BLaER1 treated with 17β-estradiol and CSF1 and Interleukin-3, amounts not matched to agents 10 nM and 100 nM (cell line): ENCODE data around the gene LCA5L.
"Not testable (repeated sequence)": the region's sequence is repeated elsewhere in the genome, so short reads cannot be mapped to it uniquely, and the experiment has no call there.

Experiments used
- H3K27ac ChIP-seq, 11 experiments: shearing (Covaris generic); formaldehyde crosslinking; 2 replicates each; pipeline ENCODE4 v1.8.1; 2022
- H3K27me3 ChIP-seq, 11 experiments: shearing (Covaris generic); formaldehyde crosslinking; 2 replicates each; pipeline ENCODE4 v1.8.1; 2022
- H3K36me3 ChIP-seq, 11 experiments: shearing (Covaris generic); formaldehyde crosslinking; 2 replicates each; pipeline ENCODE4 v1.8.1; 2022
- H3K4me1 ChIP-seq, 10 experiments: shearing (Covaris generic); formaldehyde crosslinking; 2 replicates each; pipeline ENCODE4 v1.8.1; 2022
- H3K4me2 ChIP-seq, 11 experiments: shearing (Covaris generic); formaldehyde crosslinking; 2 replicates each; pipeline ENCODE4 v1.8.1; 2022
- H3K4me3 ChIP-seq, 10 experiments: shearing (Covaris generic); formaldehyde crosslinking; 2 replicates each; pipeline ENCODE4 v1.8.1; 2022
- H3K9ac ChIP-seq, 11 experiments: shearing (Covaris generic); formaldehyde crosslinking; 2 replicates each; pipeline ENCODE4 v1.8.1; 2022
- H3K9me3 ChIP-seq, 11 experiments: shearing (Covaris generic); formaldehyde crosslinking; replicated peaks in 1 of 11; 2 replicates each; pipeline ENCODE4 v1.8.1; 2022
- H4K20me1 ChIP-seq, 11 experiments: shearing (Covaris generic); formaldehyde crosslinking; 2 replicates each; pipeline ENCODE4 v1.8.1; 2022
- Cebpa-rat ChIP-seq, 11 experiments: shearing (Covaris generic); IDR thresholded peaks; 2 replicates each; pipeline ENCODE4 v1.8.1; 2022

Gene LCA5L

GRCh38 chr21:39441502-39442475 is 3.8 kb downstream of the LCA5L start:
- Histone ChIP-seq H3K9me3 (no peaks in the 10 kb centered on the region), H4K20me1 (no peaks in the 10 kb centered on the region), H3K4me2 (no peak overlapping the region), H3K9ac (no peak overlapping the region), H3K36me3 (no peaks in the 10 kb centered on the region), H3K4me1 (peaks cover 10 to 20% (median 14%) of the 10 kb centered on the region in 10 experiments), H3K27me3 (peaks cover 0 to 6% (median 0%) of the 10 kb centered on the region in 11 experiments; a peak in 5 of 22 replicates), H3K27ac (no peak overlapping the region), H3K4me3 (no peak overlapping the region)
- TF ChIP-seq Cebpa-rat (IDR thresholded peaks at IDR 0.05): no peak

- Histone ChIP-seq H3K9ac (no peak overlapping the region), H3K4me2 (no peak overlapping the region), H4K20me1 (no peaks in the 10 kb centered on the region), H3K36me3 (no peaks in the 10 kb centered on the region), H3K27me3 (no peaks in the 10 kb centered on the region), H3K4me1 (peaks cover 0 to 2% (median 0%) of the 10 kb centered on the region in 10 experiments; a peak in 2 of 20 replicates), H3K4me3 (no peak overlapping the region), H3K9me3 (no peaks in the 10 kb centered on the region), H3K27ac (no peak overlapping the region)
- no peak for TF ChIP-seq Cebpa-rat (IDR thresholded peaks at IDR 0.05)
Observed at GRCh38 chr21:39439232-39439631, 6.3 kb downstream of the LCA5L start.

GRCh38 chr21:39434950-39435349 is 10.6 kb downstream of the LCA5L start:
- Histone ChIP-seq H4K20me1 (no peaks in the 10 kb centered on the region), H3K4me1 (no peaks in the 10 kb centered on the region), H3K4me2 (no peak overlapping the region), H3K9me3 (no peaks in the 10 kb centered on the region), H3K4me3 (no peak overlapping the region), H3K36me3 (no peaks in the 10 kb centered on the region), H3K27ac (no peak overlapping the region), H3K27me3 (no peaks in the 10 kb centered on the region), H3K9ac (no peak overlapping the region)
- no peak for TF ChIP-seq Cebpa-rat (IDR thresholded peaks at IDR 0.05)

DNA sequence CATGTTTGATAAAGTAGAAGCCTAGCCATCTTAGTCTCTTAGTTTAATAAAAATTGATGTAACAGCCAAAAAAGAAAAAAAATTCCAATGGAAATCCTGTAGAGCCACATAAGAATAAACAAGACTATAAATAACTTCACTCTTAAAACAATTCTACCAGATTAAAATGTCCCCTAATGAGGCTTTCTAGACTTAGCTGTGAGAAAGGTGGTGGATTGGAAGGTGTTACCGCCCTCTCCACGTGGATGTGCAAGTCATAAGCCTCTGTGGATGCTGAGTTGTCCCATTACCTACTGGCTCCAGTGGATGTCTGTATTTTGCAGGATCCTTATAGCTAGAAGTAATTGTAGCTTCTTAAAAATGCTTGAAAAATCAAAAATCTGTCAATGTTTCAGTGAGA is 14.6 kb downstream of the LCA5L start:
- H3K4me2 ChIP-seq: no peak overlapping the region
- H3K27ac ChIP-seq: no peak overlapping the region
- no peaks in the 10 kb centered on the region for H4K20me1 ChIP-seq
- no peak overlapping the region for H3K4me3 ChIP-seq
- no peak overlapping the region for H3K9ac ChIP-seq
- H3K9me3 ChIP-seq: no peaks in the 10 kb centered on the region
- H3K4me1 ChIP-seq: no peaks in the 10 kb centered on the region
- no peaks in the 10 kb centered on the region for H3K36me3 ChIP-seq
- TF ChIP-seq Cebpa-rat (IDR thresholded peaks at IDR 0.05): no peak
- no peaks in the 10 kb centered on the region for H3K27me3 ChIP-seq

- Histone ChIP-seq H3K27ac (no peak overlapping the region), H3K27me3 (no peaks in the 10 kb centered on the region), H3K4me3 (no peak overlapping the region), H3K9me3 (no peaks in the 10 kb centered on the region), H3K36me3 (no peaks in the 10 kb centered on the region), H3K9ac (no peak overlapping the region), H4K20me1 (no peaks in the 10 kb centered on the region), H3K4me1 (no peaks in the 10 kb centered on the region), H3K4me2 (no peak overlapping the region)
- TF ChIP-seq Cebpa-rat (IDR thresholded peaks at IDR 0.05): no peak
Observed at GRCh38 chr21:39430457-39430856, 15.1 kb downstream of the LCA5L start.

GRCh38 chr21:39430016-39430415 is 15.6 kb downstream of the LCA5L start:
- H3K4me1 ChIP-seq: no peaks in the 10 kb centered on the region
- no peaks in the 10 kb centered on the region for H3K9me3 ChIP-seq
- H3K27ac ChIP-seq: no peak overlapping the region
- no peak overlapping the region for H3K9ac ChIP-seq
- no peak overlapping the region for H3K4me2 ChIP-seq
- no peak for TF ChIP-seq Cebpa-rat (IDR thresholded peaks at IDR 0.05)
- no peak overlapping the region for H3K4me3 ChIP-seq
- no peaks in the 10 kb centered on the region for H4K20me1 ChIP-seq
- H3K27me3 ChIP-seq: no peaks in the 10 kb centered on the region
- no peaks in the 10 kb centered on the region for H3K36me3 ChIP-seq

GRCh38 chr21:39429445-39429844 is 16.1 kb downstream of the LCA5L start:
- H4K20me1 ChIP-seq: no peaks in the 10 kb centered on the region
- H3K9me3 ChIP-seq: no peaks in the 10 kb centered on the region
- no peaks in the 10 kb centered on the region for H3K27me3 ChIP-seq
- H3K9ac ChIP-seq: no peak overlapping the region
- H3K4me1 ChIP-seq: no peaks in the 10 kb centered on the region
- no peak overlapping the region for H3K4me3 ChIP-seq
- TF ChIP-seq Cebpa-rat (IDR thresholded peaks at IDR 0.05): no peak
- H3K4me2 ChIP-seq: no peak overlapping the region
- H3K27ac ChIP-seq: no peak overlapping the region
- no peaks in the 10 kb centered on the region for H3K36me3 ChIP-seq

- Histone ChIP-seq H4K20me1 (no peaks in the 10 kb centered on the region), H3K4me1 (no peaks in the 10 kb centered on the region), H3K27ac (no peak overlapping the region), H3K4me2 (no peak overlapping the region), H3K4me3 (no peak overlapping the region), H3K36me3 (no peaks in the 10 kb centered on the region), H3K9ac (no peak overlapping the region), H3K9me3 (no peaks in the 10 kb centered on the region), H3K27me3 (no peaks in the 10 kb centered on the region)
- no peak for TF ChIP-seq Cebpa-rat (IDR thresholded peaks at IDR 0.05)
Observed at GRCh38 chr21:39422527-39423241, 22.9 kb downstream of the LCA5L start.

DNA sequence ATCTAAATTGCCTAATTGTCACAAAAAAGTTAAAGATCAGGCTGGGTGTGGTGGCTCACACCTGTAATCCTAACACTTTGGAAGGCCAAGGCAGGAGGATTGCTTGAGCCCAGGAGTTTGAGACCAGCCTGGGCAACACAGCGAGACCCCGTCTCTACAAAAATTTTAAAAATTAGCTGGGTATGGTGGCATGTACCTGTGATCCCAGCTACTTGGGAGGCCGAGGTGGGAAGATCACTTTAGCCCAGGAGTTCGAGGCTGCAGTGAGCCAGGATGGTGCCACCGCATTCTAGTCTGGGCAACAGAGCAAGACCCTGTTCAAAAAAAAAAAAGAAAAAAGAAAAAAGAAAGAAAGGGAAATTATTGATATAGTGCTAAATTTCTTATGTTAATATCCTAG is 26.4 kb downstream of the LCA5L start:
- not testable (repeated sequence) for H3K9me3 ChIP-seq, H3K36me3 ChIP-seq, H3K4me1 ChIP-seq, H3K9ac ChIP-seq, H3K27ac ChIP-seq, H4K20me1 ChIP-seq, H3K27me3 ChIP-seq, H3K4me3 ChIP-seq, H3K4me2 ChIP-seq
